Measurements from ENCODE around the gene REEP3.

Gene REEP3

DNA sequence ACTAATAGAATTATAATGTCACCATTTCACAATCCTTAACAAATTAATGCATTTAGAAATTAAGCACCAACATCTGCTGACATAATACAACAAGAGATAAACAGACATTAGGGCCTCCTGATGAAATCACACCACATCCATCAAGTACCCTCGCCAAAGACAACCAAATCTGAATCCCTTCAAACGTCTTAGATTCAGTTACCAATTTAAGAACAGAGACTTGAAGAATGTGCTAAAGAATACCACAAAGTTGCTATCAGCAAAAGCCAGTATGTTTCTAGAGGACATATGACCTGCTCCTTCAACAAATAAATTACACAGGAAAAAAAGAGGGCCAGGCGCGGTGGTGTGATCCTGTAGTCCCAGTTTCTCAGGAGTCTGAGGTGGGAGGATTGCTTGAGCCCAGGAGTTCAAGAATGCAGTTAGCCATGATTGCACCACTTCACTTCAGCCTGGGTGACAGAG is 144.5 kb downstream of the REEP3 start:
- H3K4me3 ChIP-seq (ENCODE audit: low read depth, low read length), result no peak overlapping the region
- in situ Hi-C loops (cut with HindIII; ENCODE audit: low sequenced_read_pairs), result no loop called here
- TF ChIP-seq, protein P1, sequence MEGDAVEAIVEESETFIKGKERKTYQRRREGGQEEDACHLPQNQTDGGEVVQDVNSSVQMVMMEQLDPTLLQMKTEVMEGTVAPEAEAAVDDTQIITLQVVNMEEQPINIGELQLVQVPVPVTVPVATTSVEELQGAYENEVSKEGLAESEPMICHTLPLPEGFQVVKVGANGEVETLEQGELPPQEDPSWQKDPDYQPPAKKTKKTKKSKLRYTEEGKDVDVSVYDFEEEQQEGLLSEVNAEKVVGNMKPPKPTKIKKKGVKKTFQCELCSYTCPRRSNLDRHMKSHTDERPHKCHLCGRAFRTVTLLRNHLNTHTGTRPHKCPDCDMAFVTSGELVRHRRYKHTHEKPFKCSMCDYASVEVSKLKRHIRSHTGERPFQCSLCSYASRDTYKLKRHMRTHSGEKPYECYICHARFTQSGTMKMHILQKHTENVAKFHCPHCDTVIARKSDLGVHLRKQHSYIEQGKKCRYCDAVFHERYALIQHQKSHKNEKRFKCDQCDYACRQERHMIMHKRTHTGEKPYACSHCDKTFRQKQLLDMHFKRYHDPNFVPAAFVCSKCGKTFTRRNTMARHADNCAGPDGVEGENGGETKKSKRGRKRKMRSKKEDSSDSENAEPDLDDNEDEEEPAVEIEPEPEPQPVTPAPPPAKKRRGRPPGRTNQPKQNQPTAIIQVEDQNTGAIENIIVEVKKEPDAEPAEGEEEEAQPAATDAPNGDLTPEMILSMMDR (IDR thresholded peaks at IDR 0.05; ENCODE audit: low read depth, low read length, missing control alignments), result no peak
- no peak for DNase-seq (ENCODE audit: low read depth)

DNA sequence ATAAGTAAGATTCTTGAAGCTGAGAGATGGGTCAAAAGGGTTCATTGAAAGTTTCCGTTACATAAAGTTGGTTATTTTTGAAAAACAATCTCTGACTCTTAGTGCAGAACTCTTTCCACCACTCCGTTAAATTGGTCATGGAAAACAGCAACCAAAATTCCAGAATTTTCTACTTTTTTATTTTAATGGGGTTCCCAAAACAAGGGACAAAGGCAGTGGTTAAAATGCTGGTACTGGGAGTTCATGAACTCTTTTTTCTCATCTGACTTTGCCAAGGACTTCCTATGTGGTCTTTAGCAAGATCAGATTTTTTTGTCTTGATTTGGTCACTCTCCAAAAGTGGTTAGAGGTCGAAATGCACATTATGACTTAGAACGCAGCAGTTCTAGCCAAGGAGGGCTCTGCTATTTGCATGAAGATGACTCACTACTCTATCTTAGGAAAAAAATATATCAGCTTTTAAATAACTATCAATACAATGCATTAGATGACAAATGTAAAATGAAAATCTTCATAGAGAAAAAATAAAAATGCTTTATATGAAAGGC is 145.7 kb downstream of the REEP3 start:
- no peak overlapping the region for H3K4me3 ChIP-seq (ENCODE audit: low read depth, low read length)
- in situ Hi-C loops (cut with HindIII; ENCODE audit: low sequenced_read_pairs), result no loop called here
- TF ChIP-seq, protein P1 (IDR thresholded peaks at IDR 0.05; ENCODE audit: low read depth, low read length, missing control alignments), result no peak
- peak; percentile 100 for DNase-seq (ENCODE audit: low read depth)

DNA sequence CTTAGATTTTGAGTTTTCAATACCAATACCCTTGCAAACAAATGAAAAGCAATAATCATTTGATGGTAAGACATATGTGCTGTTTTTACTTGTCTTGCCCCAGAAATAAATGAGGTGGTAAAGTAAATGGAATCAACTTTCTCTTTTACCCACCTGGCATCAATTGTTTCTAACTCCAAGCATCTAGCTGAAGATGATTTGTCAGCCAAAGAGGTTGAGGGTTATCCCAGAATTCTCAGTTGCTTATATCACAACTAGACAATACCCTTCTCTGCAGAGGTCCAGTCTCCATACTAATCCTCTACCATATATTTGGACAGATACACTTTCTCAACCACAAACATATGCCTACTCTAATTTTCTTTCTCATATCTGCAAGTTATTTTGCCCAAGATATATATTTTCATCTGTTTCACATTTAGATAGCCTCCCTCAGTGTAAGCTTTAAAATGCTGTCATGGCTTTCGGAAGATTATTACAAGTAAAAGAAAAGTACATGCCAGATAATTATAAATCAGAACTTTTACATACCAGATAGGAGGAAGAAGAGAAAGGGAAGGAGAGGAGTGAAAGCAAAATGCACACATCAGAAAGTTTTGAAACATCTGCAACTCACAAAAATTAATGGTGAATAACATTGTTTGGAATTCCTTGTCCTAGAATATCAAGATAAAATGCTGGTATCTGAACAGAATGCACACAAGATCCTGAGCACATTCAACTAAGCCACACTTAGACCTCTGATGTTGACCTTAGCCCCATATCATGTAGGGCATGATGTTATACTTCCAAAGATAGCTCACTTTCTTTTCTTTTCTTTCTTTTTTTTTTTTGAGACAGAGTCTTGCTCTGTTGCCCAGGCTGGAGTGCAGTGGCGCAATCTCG is 146.6 kb downstream of the REEP3 start:
- no peak overlapping the region for H3K4me3 ChIP-seq (ENCODE audit: low read depth, low read length)
- DNase-seq (ENCODE audit: low read depth), result no peak
- in situ Hi-C loops (cut with HindIII; ENCODE audit: low sequenced_read_pairs), result no loop called here
- TF ChIP-seq, protein P1 (IDR thresholded peaks at IDR 0.05; ENCODE audit: low read depth, low read length, missing control alignments), result no peak

DNA sequence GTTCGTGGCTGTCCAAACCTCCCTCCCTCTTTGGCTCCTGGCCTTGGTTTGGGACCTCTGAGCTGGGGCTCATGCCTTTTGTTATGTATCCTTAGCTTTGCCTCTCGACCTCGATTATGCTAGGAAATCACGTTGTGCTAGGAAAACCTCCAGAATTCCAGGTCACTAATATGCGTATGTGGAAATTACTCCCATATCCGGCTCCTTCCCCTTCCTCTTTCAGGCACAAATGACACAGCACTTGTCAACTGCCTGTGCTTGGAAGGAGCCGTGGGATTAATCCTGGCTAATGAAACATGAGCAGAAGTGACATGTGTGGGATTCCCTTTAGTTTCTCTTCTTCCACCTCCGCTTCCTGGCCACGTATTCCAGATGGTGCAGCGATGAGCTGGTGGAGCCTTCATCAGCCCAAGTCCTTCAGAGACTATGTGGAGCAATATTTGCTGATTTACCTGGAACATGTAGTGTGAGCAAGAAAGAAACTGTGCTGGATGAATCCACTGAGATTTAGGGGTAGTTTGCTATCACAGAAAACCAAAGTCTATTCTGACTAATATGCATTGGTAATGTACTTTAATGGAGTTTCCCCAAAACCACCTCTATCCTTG is 149.2 kb downstream of the REEP3 start:
- DNase-seq (ENCODE audit: low read depth), result no peak
- H3K4me3 ChIP-seq (ENCODE audit: low read depth, low read length), result no peak overlapping the region
- TF ChIP-seq, protein P1 (IDR thresholded peaks at IDR 0.05; ENCODE audit: low read depth, low read length, missing control alignments), result no peak
- in situ Hi-C loops (cut with HindIII; ENCODE audit: low sequenced_read_pairs), result no loop called here

DNA sequence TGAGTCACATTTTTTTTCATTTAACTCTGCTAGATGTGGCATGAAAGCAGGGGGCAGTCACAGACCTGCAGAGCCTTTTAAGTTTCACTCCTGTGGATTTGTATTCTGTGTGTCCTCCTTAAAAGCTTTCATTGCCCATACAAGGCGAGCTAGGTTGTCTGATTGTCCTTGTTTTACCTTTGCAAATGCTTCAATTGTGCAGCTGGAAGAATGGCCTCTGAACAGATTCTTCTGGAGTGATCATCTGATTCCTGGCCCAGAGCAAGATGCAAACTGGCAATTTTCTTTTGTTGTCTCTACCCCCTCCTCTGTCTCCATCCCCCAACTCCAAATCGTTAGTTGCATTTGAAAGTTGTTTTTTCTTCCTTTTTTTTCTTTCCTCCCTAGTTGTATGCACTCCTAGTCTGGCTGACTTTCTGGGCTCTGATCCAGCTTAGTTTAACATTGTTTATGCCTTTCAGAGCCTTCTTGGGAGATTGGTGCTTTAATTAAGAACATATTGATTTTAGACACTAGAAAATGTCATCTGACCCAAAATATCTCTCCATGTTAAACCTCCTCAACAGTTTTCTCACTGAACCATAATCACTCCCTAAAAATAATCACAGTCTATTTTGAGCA is 150.2 kb downstream of the REEP3 start:
- in situ Hi-C loops (cut with HindIII; ENCODE audit: low sequenced_read_pairs), result no loop called here
- H3K4me3 ChIP-seq (ENCODE audit: low read depth, low read length), result no peak overlapping the region
- peak; percentile 85 for DNase-seq (ENCODE audit: low read depth)
- TF ChIP-seq, protein P1 (IDR thresholded peaks at IDR 0.05; ENCODE audit: low read depth, low read length, missing control alignments), result no peak

DNA sequence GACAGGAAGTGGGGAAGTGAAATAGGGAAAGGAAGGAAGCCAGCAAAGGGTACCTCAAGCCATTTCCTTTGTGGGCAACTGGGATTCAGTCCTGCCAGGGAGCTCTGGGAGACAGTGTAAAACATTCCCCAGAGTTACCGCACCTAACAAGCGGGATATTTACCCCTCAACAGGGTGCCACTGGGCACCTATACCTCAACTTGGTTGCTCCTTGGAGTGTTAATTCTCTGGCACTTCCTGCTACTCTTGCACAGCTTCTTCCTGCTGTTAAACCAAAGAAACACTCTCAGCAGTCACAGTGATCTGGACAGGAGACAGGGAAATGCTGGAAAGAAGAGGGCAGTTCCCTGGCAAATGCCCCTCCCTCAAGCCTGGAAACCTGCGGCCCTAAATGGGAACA is 151.3 kb downstream of the REEP3 start:
- in situ Hi-C loops (cut with HindIII; ENCODE audit: low sequenced_read_pairs), result no loop called here
- no peak for DNase-seq (ENCODE audit: low read depth)
- TF ChIP-seq, protein P1 (IDR thresholded peaks at IDR 0.05; ENCODE audit: low read depth, low read length, missing control alignments), result no peak
- H3K4me3 ChIP-seq (ENCODE audit: low read depth, low read length), result no peak overlapping the region

All from astrocyte of the cerebellum (primary cell).